Fibroblast of lung (primary cell): Measurements from ENCODE around the gene FPR1.

Experiments used
- CTCF ChIP-seq, 2 donors: IDR thresholded peaks in 1 of 2; conservative IDR thresholded peaks in 1 of 2; 1 replicate in 1 of 2; 2 replicates in 1 of 2; pipeline ENCODE4 v1.5.1; 2011 to 2012; ENCODE audit warnings: low read length in 2 of 2, control low read depth in 1 of 2, inconsistent platforms in 1 of 2, low read depth in 1 of 2, mild to moderate bottlenecking in 1 of 2
- EZH2 ChIP-seq: IDR thresholded peaks from 2 replicates; pipeline ENCODE4 v1.5.1; 2012; ENCODE audit warnings: low read length, control low read depth, mild to moderate bottlenecking; ENCODE audit errors: missing control alignments

GRCh38 chr19:51737389-51737788 is 14.3 kb downstream of the FPR1 start:
- TF ChIP-seq CTCF (conservative IDR thresholded peaks at IDR 0.05 in 1 of 2, IDR thresholded peaks at IDR 0.05 in 1 of 2; ENCODE audit: low read depth in 1 of 2, low read length in 2 of 2) (no peak), EZH2 (no peak)
